Colonic mucosa (tissue), 4 donors: ENCODE results near the gene STXBP6. TPM values are rescaled to one million over a fixed set of nuclear protein-coding genes. Genes with fewer than 3 reads are reported as not detected.
"Not testable (repeated sequence)": the region's sequence is repeated elsewhere in the genome, so short reads cannot be mapped to it uniquely, and the experiment has no call there.

ENCODE experiments used
- DNase-seq: peaks from one replicate; pipeline ENCODE4 v3.0.0-alpha.2; 2020
- H3K27ac ChIP-seq: fragments of 200-600 bp; one replicate; pipeline ENCODE4 v1.8.0; 2021
- H3K27me3 ChIP-seq: fragments of 200-600 bp; one replicate; pipeline ENCODE4 v1.8.0; 2021
- H3K36me3 ChIP-seq: fragments of 200-600 bp; one replicate; pipeline ENCODE4 v1.8.0; 2021
- H3K4me1 ChIP-seq: fragments of 200-600 bp; one replicate; pipeline ENCODE4 v1.8.0; 2021; ENCODE audit warnings: mild to moderate bottlenecking
- H3K4me3 ChIP-seq: fragments of 200-600 bp; one replicate; pipeline ENCODE4 v1.8.0; 2021
- H3K9ac ChIP-seq, 2 donors: one replicate each; pipeline ENCODE4 v1.7.0; 2013; ENCODE audit warnings: control low read depth in 2 of 2, low read depth in 2 of 2, low read length in 2 of 2
- H3K9me3 ChIP-seq: fragments of 200-600 bp; one replicate; pipeline ENCODE4 v1.8.0; 2021
- intact Hi-C: fragments of 100-400 bp; cut with DNase I; formaldehyde crosslinking; loops from one replicate; pipeline ENCODE4 v1.14.1; 2022
- total RNA-seq, 2 donors: library from RNA; stranded (reverse); fragmentation: NEBNext Ultra II Directional in 1 of 2; extraction: Animal tissue kit (Norgen Biotek cat#: 25700) in 1 of 2; gene quantifications; one replicate each; pipeline ENCODE4 v1.2.1, GENCODE V29; 2021
- TF ChIP-seq, protein P1 (sequence below): fragments of 200-600 bp; IDR thresholded peaks from one replicate; pipeline ENCODE4 v1.8.0; 2022; ENCODE audit warnings: antibody characterized with exemption, mild to moderate bottlenecking
- donor health status: healthy.
- donor health status: DM: no; HTN: no; CAD: no.
- donor health status: DM: no; HTN: no; CAD: no.

Gene STXBP6
- total RNA-seq, 2 donors from 2014 or later = 23.7 to 26.1 TPM

DNA sequence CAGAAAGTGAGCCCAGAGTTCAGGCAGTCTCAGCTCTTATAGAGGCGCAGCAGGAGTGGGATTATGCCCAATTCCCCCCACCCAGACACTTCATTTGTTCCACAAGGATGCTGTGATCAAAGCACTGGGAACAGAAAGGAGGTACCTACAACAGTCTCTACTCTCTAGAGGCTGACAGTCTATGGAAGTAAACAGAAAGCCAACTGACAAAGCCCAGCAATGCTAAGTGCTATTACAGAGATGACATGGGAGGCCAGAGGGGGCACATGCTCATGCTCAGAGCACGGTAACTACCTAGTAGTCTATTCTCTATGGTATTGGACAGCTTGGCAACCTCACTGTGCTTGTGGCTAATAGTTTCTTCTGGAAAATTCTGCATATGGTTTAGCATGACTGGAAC is 85.9 kb downstream of the STXBP6 start:
- Histone ChIP-seq H3K27ac (no peak overlapping the region), H3K36me3 (no peaks in the 10 kb centered on the region), H3K27me3 (no peaks in the 10 kb centered on the region), H3K4me3 (no peak overlapping the region), H3K9me3 (no peaks in the 10 kb centered on the region), H3K9ac (no peak overlapping the region), H3K4me1 (no peaks in the 10 kb centered on the region)
- intact Hi-C loops = no loop called here
- DNase-seq = no peak
- TF ChIP-seq, protein P1, sequence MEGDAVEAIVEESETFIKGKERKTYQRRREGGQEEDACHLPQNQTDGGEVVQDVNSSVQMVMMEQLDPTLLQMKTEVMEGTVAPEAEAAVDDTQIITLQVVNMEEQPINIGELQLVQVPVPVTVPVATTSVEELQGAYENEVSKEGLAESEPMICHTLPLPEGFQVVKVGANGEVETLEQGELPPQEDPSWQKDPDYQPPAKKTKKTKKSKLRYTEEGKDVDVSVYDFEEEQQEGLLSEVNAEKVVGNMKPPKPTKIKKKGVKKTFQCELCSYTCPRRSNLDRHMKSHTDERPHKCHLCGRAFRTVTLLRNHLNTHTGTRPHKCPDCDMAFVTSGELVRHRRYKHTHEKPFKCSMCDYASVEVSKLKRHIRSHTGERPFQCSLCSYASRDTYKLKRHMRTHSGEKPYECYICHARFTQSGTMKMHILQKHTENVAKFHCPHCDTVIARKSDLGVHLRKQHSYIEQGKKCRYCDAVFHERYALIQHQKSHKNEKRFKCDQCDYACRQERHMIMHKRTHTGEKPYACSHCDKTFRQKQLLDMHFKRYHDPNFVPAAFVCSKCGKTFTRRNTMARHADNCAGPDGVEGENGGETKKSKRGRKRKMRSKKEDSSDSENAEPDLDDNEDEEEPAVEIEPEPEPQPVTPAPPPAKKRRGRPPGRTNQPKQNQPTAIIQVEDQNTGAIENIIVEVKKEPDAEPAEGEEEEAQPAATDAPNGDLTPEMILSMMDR = no peak

DNA sequence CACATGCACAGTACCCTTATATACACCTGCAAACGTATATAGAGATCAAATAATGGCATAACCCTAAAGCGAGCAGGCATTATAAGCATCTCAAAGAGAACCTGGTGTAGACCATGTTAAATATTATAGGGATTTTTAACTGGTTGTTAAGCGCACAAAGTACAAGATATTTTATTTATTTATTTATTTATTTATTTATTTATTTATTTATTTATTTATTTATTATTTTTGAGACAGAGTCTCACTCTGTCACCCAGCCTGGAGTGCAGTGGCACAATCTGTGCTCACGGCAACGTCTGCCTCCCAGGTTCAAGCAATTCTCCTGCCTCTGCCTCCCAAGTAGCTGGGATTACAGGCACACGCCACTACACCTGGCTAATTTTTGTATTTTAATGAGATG is 87.8 kb downstream of the STXBP6 start:
- H3K36me3 ChIP-seq, H3K27me3 ChIP-seq, H3K27ac ChIP-seq, intact Hi-C loops, H3K4me3 ChIP-seq, H3K9ac ChIP-seq, H3K9me3 ChIP-seq, H3K4me1 ChIP-seq, DNase-seq: not testable (repeated sequence)

DNA sequence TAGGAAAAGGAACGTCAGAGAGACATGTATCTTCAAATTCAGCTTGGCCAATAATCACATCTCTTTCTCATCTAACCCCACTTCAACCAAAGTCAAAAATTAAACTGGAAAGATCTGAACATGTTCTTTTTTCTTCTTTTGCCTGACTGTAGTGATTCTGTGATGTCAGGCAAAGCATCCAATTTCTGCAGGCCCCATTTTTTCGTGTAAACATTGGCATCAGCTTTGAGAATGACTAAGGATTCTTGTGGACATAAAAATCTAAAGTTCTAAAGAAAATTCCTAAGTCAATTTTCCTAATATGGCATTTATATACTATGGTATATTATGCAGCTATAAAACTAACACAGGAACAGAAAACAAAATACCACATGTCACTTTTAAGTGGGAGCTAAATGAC is 89.1 kb downstream of the STXBP6 start:
- Histone ChIP-seq H3K4me3 (no peak overlapping the region), H3K27me3 (no peaks in the 10 kb centered on the region), H3K9me3 (no peaks in the 10 kb centered on the region), H3K9ac (no peak overlapping the region), H3K36me3 (no peaks in the 10 kb centered on the region), H3K27ac (no peak overlapping the region), H3K4me1 (no peaks in the 10 kb centered on the region)
- DNase-seq = no peak
- intact Hi-C loops = no loop called here
- TF ChIP-seq, protein P1 = no peak

DNA sequence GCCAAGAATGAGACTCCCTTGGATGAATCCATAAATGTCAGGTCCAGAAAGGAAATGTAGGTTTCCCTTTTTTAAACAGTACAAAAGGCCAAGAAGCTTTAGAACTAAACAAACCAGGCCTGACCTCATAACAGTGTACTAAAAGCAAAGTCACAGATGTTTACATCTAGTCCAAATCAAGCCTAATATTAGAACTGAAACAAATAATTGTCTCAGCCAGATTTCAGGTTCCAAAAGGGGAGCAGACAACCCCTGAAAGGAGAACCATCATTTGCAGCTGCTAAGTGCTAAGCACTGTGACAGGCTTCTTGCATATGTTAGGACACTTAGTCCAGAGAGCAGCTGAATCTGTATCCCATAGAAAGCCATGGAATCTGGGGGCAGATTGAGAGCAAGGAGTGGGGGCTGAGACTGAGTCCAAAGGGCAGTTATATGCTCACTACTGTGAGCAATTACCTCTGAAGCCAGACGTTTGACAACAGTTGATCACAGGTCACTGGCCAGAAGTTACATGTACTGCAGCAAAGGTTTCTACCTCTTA is 90.1 kb downstream of the STXBP6 start:
- H3K4me3 ChIP-seq = no peak overlapping the region
- no peak for DNase-seq

DNA sequence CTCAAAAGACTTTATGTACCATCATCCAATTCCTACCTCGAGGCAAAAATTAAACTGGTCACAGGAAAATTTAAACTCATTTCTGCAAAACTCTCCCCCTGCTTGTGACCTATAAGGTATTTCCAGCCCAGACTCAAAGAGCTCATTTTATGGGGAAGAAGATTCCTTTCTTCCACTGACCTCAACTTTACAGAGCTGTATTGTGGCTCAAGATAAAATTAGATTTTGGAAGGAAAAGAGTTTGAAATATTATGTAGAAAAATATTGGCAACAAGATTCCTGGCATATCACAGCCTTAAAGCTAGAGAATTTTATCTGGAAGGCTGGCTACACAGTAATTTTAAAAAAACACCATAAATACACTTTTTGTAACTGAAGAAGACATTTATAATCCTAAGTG is 91.7 kb downstream of the STXBP6 start:
- DNase-seq = no peak
- intact Hi-C loops = no loop called here
- TF ChIP-seq, protein P1 = no peak
- Histone ChIP-seq H3K27me3 (no peaks in the 10 kb centered on the region), H3K27ac (no peak overlapping the region), H3K36me3 (no peaks in the 10 kb centered on the region), H3K4me1 (no peaks in the 10 kb centered on the region), H3K9me3 (no peaks in the 10 kb centered on the region), H3K4me3 (no peak overlapping the region), H3K9ac (no peak overlapping the region)

More for the DNA sequence above, 90.1 kb downstream of the STXBP6 start:
- Histone ChIP-seq H3K27me3 (no peaks in the 10 kb centered on the region), H3K9ac (peak overlapping the region in 1 of 2 donors; percentile 28), H3K4me1 (no peaks in the 10 kb centered on the region), H3K36me3 (no peaks in the 10 kb centered on the region), H3K9me3 (no peaks in the 10 kb centered on the region), H3K27ac (peak overlapping the region; percentile 13)
- TF ChIP-seq, protein P1 = no peak
- intact Hi-C loops = no loop called here

DNA sequence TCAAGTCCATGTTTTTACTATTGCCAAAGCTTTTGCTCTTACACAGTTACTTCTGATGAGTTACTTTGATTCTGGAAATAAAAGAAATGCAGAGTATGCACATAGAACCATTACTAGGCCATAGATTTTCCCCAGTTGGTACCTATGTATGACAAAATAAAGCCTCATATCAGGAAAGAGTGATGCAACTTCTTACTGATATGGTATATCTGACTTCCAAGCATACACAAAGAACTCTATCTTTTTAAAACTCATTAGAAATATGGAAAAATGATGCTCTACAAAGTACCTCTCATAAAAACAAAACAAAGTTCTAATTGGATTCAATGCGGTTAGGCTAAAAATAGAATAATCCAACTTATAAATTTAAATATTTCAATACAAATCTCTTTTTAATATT is 92.1 kb downstream of the STXBP6 start:
- Histone ChIP-seq H3K9ac (no peak overlapping the region), H3K9me3 (no peaks in the 10 kb centered on the region), H3K36me3 (no peaks in the 10 kb centered on the region), H3K4me3 (no peak overlapping the region), H3K27ac (no peak overlapping the region), H3K27me3 (no peaks in the 10 kb centered on the region), H3K4me1 (no peaks in the 10 kb centered on the region)
- TF ChIP-seq, protein P1 = no peak
- intact Hi-C loops = no loop called here
- DNase-seq = no peak
